Measurements from ENCODE around the gene SLC25A26. TPM values are rescaled to one million over a fixed set of nuclear protein-coding genes. Genes with fewer than 3 reads are reported as not detected.
A peak's percentile ranks its signal among the peaks of the same experiment; 100 is the strongest.

SLC25A26 gene
- total RNA-seq, 2 donors from 2014 or later: 8.6 to 9.2 TPM

GRCh38 chr3:66414846-66415245 is 194.0 kb downstream of the SLC25A26 start:
- peak overlapping the region in 1 of 4 donors; percentile 5 for H3K27ac ChIP-seq
- peaks cover 43% of the 10 kb centered on the region for H3K4me1 ChIP-seq
- ATAC-seq: no peak
- H3K27me3 ChIP-seq: no peaks in the 10 kb centered on the region
- WGBS, 2 donors: 83 to 84% methylated on average over 5 of the region's 5 CpGs
- intact Hi-C loops (cut with DNase I): no loop called here
- TF ChIP-seq POLR2A (IDR thresholded peaks at IDR 0.05): no peak
- TF ChIP-seq, protein P1, sequence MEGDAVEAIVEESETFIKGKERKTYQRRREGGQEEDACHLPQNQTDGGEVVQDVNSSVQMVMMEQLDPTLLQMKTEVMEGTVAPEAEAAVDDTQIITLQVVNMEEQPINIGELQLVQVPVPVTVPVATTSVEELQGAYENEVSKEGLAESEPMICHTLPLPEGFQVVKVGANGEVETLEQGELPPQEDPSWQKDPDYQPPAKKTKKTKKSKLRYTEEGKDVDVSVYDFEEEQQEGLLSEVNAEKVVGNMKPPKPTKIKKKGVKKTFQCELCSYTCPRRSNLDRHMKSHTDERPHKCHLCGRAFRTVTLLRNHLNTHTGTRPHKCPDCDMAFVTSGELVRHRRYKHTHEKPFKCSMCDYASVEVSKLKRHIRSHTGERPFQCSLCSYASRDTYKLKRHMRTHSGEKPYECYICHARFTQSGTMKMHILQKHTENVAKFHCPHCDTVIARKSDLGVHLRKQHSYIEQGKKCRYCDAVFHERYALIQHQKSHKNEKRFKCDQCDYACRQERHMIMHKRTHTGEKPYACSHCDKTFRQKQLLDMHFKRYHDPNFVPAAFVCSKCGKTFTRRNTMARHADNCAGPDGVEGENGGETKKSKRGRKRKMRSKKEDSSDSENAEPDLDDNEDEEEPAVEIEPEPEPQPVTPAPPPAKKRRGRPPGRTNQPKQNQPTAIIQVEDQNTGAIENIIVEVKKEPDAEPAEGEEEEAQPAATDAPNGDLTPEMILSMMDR (IDR thresholded peaks at IDR 0.05): no peak
- H3K4me3 ChIP-seq: no peak overlapping the region
- DNase-seq: peak in 1 of 4 donors; percentile 2
- peaks cover 19 to 30% of the 10 kb centered on the region in 2 donors for H3K36me3 ChIP-seq (replicated peaks in 1 of 2; ENCODE audit: insufficient read depth in 1 of 2, low read depth in 2 of 2)
- no peaks in the 10 kb centered on the region for H3K9me3 ChIP-seq

DNA sequence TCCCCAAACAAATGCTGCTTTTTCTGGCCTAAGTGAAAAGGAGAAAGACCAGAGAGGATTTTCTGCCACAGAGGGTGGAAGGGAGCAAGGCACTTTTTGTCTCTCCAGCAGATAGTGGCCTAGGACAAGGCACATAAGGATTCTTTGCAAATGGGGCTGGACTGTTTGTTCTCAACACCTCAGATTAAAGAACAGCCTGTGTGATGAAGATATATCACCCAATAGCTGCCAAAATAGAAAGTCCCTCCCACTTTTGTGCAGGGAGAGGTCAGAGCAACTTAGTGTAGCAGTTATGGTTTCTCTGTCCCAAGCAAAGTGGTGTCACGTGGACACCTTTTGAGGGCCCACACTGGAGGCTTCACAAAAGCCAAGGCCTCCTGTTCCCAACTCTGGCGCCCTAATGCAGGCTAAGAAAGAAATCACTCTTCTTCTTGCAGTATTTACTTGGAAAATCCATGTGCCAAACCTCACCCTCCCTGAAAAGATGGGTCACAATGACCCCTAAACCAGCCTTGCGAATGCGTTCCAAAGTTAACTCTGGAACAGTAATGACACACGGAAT is 195.1 kb downstream of the SLC25A26 start:
- WGBS, 2 donors: 49 to 58% methylated on average over 5 of the region's 5 CpGs
- DNase-seq (no peak), ATAC-seq (no peak)
- H3K4me1 ChIP-seq: peaks cover 46% of the 10 kb centered on the region
- H3K9me3 ChIP-seq: no peaks in the 10 kb centered on the region
- intact Hi-C loops (cut with DNase I): no loop called here
- H3K27ac ChIP-seq: peak overlapping the region in 2 of 4 donors; percentile 15 to 41
- no peak overlapping the region for H3K4me3 ChIP-seq
- no peak for TF ChIP-seq POLR2A (IDR thresholded peaks at IDR 0.05)
- TF ChIP-seq, protein P1 (IDR thresholded peaks at IDR 0.05): no peak
- peaks cover 19 to 26% of the 10 kb centered on the region in 2 donors for H3K36me3 ChIP-seq (replicated peaks in 1 of 2; ENCODE audit: insufficient read depth in 1 of 2, low read depth in 2 of 2)
- no peaks in the 10 kb centered on the region for H3K27me3 ChIP-seq

DNA sequence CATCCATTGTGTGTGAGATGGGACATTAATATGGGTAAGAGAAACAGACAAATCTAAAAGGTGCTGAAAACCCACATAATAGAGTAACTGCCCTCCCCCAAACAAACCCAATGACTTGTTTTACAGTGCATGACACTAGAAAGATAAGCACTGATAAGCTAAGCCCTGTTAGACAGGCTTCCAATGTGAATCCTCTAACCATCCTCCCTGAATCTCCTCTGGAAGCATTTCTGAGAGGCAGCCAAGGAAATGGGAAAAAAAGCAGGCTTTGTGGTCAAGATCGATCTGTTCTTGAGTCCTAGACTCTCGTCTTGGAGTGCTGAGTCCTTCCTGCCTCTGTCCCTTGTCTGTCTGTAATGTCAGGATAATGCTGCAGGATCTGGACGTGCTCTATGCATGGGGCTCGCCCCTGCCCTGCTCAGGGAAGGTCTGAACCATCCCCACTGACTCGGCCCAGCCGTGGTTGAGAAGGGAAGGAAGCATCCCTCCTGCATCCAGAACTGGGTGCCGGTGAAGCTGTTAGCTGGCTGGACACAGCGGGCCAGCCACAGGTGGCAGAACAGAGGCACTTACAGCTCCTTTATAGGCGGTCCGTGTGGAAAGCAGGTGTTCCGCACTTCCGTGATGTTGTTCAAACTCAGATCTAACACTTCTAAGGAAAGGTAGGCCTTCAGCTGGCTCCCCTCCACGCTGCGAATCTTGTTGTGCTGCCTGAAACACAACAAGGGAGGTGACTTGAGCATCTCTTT is 195.9 kb downstream of the SLC25A26 start:
- no peak for ATAC-seq
- H3K4me1 ChIP-seq: peaks cover 46% of the 10 kb centered on the region
- no peaks in the 10 kb centered on the region for H3K27me3 ChIP-seq
- peaks cover 0 to 4% (median 0%) of the 10 kb centered on the region in 3 donors for H3K9me3 ChIP-seq
- TF ChIP-seq, protein P1 (IDR thresholded peaks at IDR 0.05): no peak
- no peak for TF ChIP-seq POLR2A (IDR thresholded peaks at IDR 0.05)
- 56 to 57% methylated on average over 12 to 14 of the region's 14 CpGs for WGBS, 2 donors
- peak overlapping the region; percentile 2 to 41 (median 22) for H3K27ac ChIP-seq
- intact Hi-C loops (cut with DNase I): no loop called here
- no peak overlapping the region for H3K4me3 ChIP-seq
- peaks cover 19 to 21% of the 10 kb centered on the region in 2 donors for H3K36me3 ChIP-seq (replicated peaks in 1 of 2; ENCODE audit: insufficient read depth in 1 of 2, low read depth in 2 of 2)
- DNase-seq: no peak

DNA sequence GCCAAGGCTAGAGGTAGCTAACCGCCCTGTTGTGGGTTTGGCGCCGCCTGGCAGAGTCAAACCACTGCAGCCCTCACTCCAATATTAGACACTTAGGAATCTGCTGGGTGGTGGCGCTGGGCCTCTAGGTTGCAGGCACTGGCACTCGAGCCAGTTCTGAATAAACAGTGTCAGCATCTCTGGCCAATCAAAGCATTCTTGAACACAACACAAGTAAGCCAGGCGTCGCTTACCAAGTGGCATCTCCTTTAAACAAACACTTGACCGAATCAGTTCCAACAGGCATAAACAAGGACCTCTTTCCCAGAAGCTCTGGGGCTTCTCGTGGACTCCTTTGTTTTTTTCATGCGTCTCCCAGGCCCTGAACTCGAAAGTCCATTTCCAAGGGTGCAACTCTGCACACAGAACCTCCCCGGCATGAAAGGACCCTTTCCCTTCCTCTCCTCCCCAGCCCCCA is 197.7 kb downstream of the SLC25A26 start:
- Histone ChIP-seq H3K36me3 (replicated peaks in 1 of 2; ENCODE audit: insufficient read depth in 1 of 2, low read depth in 2 of 2) (peaks cover 2 to 8% of the 10 kb centered on the region in 2 donors), H3K9me3 (peaks cover 0 to 6% (median 0%) of the 10 kb centered on the region in 3 donors), H3K4me3 (no peak overlapping the region), H3K27ac (peak overlapping the region in 3 of 4 donors; percentile 29 to 58 (median 50)), H3K4me1 (peaks cover 50% of the 10 kb centered on the region), H3K27me3 (no peaks in the 10 kb centered on the region)
- TF ChIP-seq, protein P1 (IDR thresholded peaks at IDR 0.05): peak in 5 of 7 experiments; percentile 9 to 49 (median 37)
- peak in 1 of 3 donors; percentile 14 for TF ChIP-seq POLR2A (IDR thresholded peaks at IDR 0.05)
- intact Hi-C loops (cut with DNase I): no loop called here
- DNase-seq (peak; percentile 75 to 84 (median 79)), ATAC-seq (peak; percentile 85)
- 42 to 45% methylated on average over 9 to 12 of the region's 12 CpGs for WGBS, 2 donors

Measured in body of pancreas (tissue), 4 donors.